GM12878 (cell line): ENCODE results near the gene ADRA2C. TPM values are rescaled to one million over a fixed set of nuclear protein-coding genes. Genes with fewer than 3 reads are reported as not detected.

Experiments
- ATAC-seq: fragments of 200-7000 bp; cut with Tn5 transposase; 3 replicates; pipeline ENCODE4 v1.9.1; 2020; ENCODE audit warnings: mild to moderate bottlenecking, moderate library complexity
- BruUV-seq: library from RNA; stranded (reverse); fragments of 400-500 nt; replicated peaks from 2 replicates; lab custom pipeline; 2021; lab: Mats Ljungman, UMichigan
- CTCF ChIA-PET: fragments of 300-600 bp; sonication (Branson Sonifier 250); formaldehyde crosslinking; extraction: SDS; loops from one replicate; lab custom pipeline; 2021; ENCODE audit warnings: inconsistent platforms; lab: Yijun Ruan, JAX
- POLR2A ChIA-PET: fragments of 350-600 bp; formaldehyde crosslinking; extraction: SDS; loops from one replicate; lab custom pipeline; 2021; ENCODE audit warnings: inconsistent platforms; lab: Charles Lee
- RAD21 ChIA-PET: fragments of 300-600 bp; sonication (Branson Sonifier 250); formaldehyde crosslinking; loops from one replicate; lab custom pipeline; 2023; ENCODE audit warnings: antibody characterized with exemption; ENCODE audit not compliant: unreplicated experiment; lab: Charles Lee
- SMC1A ChIA-PET: fragments of 300-600 bp; sonication (Branson Sonifier 250); formaldehyde crosslinking; loops from one replicate; lab custom pipeline; 2023; ENCODE audit not compliant: unreplicated experiment, uncharacterized antibody; lab: Charles Lee
- DNase-seq: peaks from one replicate; pipeline ENCODE4 v3.0.0-alpha.2; 2011; ENCODE audit warnings: low read depth, low spot score
- FAIRE-seq: peaks from 3 replicates; lab custom pipeline; 2011; peaks lifted over from hg19 to GRCh38; lab: Jason Lieb, UNC
- H2AFZ ChIP-seq: 2 replicates; pipeline ENCODE4 v1.6.0; 2011; ENCODE audit warnings: low read depth, low read length, control low read depth; ENCODE audit not compliant: control insufficient read depth
- H3K27ac ChIP-seq: 2 replicates; pipeline ENCODE4 v1.5.1; 2011; ENCODE audit warnings: control low read depth; ENCODE audit not compliant: control insufficient read depth, insufficient read depth
- H3K27me3 ChIP-seq, 2 experiments: replicated peaks in 1 of 2; 2 replicates each; pipeline versions ENCODE4 v1.6.0 to v1.6.1; 2011; ENCODE audit warnings: low read length in 1 of 2; ENCODE audit not compliant: control insufficient read depth in 2 of 2, insufficient read depth in 2 of 2
- H3K36me3 ChIP-seq, 2 experiments: 2 replicates each; pipeline ENCODE4 v1.5.1; 2011; ENCODE audit warnings: low read length in 1 of 2; ENCODE audit not compliant: control insufficient read depth in 2 of 2, insufficient read depth in 2 of 2
- H3K4me1 ChIP-seq: 2 replicates; pipeline ENCODE4 v1.6.1; 2011; ENCODE audit warnings: mild to moderate bottlenecking, low read length, moderate library complexity, mixed read lengths; ENCODE audit not compliant: control insufficient read depth, insufficient read depth
- H3K4me2 ChIP-seq: 2 replicates; pipeline ENCODE4 v1.6.0; 2011; ENCODE audit warnings: control low read depth; ENCODE audit not compliant: control insufficient read depth, insufficient read depth
- H3K4me3 ChIP-seq: fragments of 200-600 bp; sonication (generic); 2 replicates; pipeline ENCODE4 v1.5.1; 2016
- H3K79me2 ChIP-seq: 2 replicates; pipeline ENCODE4 v1.6.0; 2011; ENCODE audit warnings: low read length; ENCODE audit not compliant: control insufficient read depth, insufficient read depth
- H3K9ac ChIP-seq: 2 replicates; pipeline ENCODE4 v1.8.0; 2011; ENCODE audit warnings: low read length, control low read depth, mixed read lengths; ENCODE audit not compliant: control insufficient read depth, insufficient read depth
- H3K9me3 ChIP-seq: replicated peaks from 3 replicates; pipeline ENCODE4 v1.5.1; 2011; ENCODE audit warnings: mild to moderate bottlenecking, low read length; ENCODE audit not compliant: control insufficient read depth, insufficient read depth
- H4K20me1 ChIP-seq: 2 replicates; pipeline ENCODE4 v1.6.0; 2011; ENCODE audit not compliant: control insufficient read depth, insufficient read depth
- CEBPB ChIP-seq, 2 experiments: fragments of 150-350 bp in 1 of 2; IDR thresholded peaks; 2 replicates each; pipeline ENCODE4 v1.6.1; 2012 to 2014; ENCODE audit warnings: low read depth in 2 of 2, low read length in 2 of 2, borderline replicate concordance in 1 of 2, inconsistent platforms in 1 of 2
- EGR1 ChIP-seq, 2 experiments: IDR thresholded peaks; 1 replicate in 1 of 2; 2 replicates in 1 of 2; pipeline ENCODE4 v1.6.1; 2011 to 2012; ENCODE audit warnings: low read depth in 2 of 2, low read length in 2 of 2, borderline replicate concordance in 1 of 2, mild to moderate bottlenecking in 1 of 2, moderate library complexity in 1 of 2
- ESRRA ChIP-seq: IDR thresholded peaks from 2 replicates; pipeline ENCODE4 v1.6.1; 2012; ENCODE audit warnings: mild to moderate bottlenecking, low read length, improper control_type of control experiment
- IRF4 ChIP-seq: IDR thresholded peaks from 2 replicates; pipeline ENCODE4 v1.6.1; 2011; ENCODE audit warnings: low read depth, low read length
- LARP7 ChIP-seq: fragments of 450-650 bp; IDR thresholded peaks from 2 replicates; pipeline ENCODE4 v1.6.1; 2017; ENCODE audit warnings: mild to moderate bottlenecking
- POLR2AphosphoS2 ChIP-seq: IDR thresholded peaks from 2 replicates; pipeline ENCODE4 v1.6.1; 2011; ENCODE audit warnings: low read depth, mild to moderate bottlenecking, low read length, improper control_type of control experiment, moderate library complexity
- ZNF274 ChIP-seq: IDR thresholded peaks from one replicate; pipeline ENCODE4 v1.8.0; 2011; ENCODE audit not compliant: insufficient read length, insufficient read depth
- WGBS: methylation state at CpG from one replicate; pipeline ENCODE4 v1.1.6; 2016; ENCODE audit warnings: low lambda C conversion rate; ENCODE audit not compliant: insufficient replicate concordance, insufficient coverage; ENCODE audit errors: missing lambda C conversion rate; 5-methylcytosine and 5-hydroxymethylcytosine counted together
- in situ Hi-C: fragments of 300-500 bp; cut with MboI; formaldehyde crosslinking; loops from 9 replicates; pipeline ENCODE4 v1.14.3; 2018; ENCODE audit warnings: mixed read lengths
- intact Hi-C: fragments of 100-400 bp; cut with micrococcal nuclease; formaldehyde crosslinking; loops from one replicate; pipeline ENCODE4 v1.14.2; 2022; ENCODE audit not compliant: unreplicated experiment
- polyA plus RNA-seq, 11 experiments: library from polyadenylated mRNA; depleted of rRNA in 4 of 11; unstranded in 6 of 11; stranded (reverse) in 5 of 11; fragments of >200 nt; fragmentation: Nextera tagmentation in 4 of 11; fragmentation: Illumina TruSeq in 1 of 11; extraction: Ambion mirVana in 4 of 11; extraction: Trizol in 1 of 11; gene quantifications; 1 replicate in 1 of 11; 2 replicates in 10 of 11; pipeline versions ENCODE4 v1.2.1 to v1.2.3, GENCODE V29; 2011 to 2016; ENCODE audit warnings: inconsistent platforms in 2 of 11, missing spikeins in 2 of 11, low read depth in 1 of 11
- total RNA-seq, 4 experiments: library from RNA; depleted of rRNA in 3 of 4; stranded (reverse); fragments of >200 nt in 3 of 4; fragmentation: Illumina TruSeq in 1 of 4; extraction: Trizol in 1 of 4; gene quantifications; 2 replicates each; pipeline versions ENCODE4 v1.2.1 to v1.2.3, GENCODE V29; 2013 to 2021
- TF ChIP-seq, protein P1 (sequence below): fragments of 450-650 bp; IDR thresholded peaks from 2 replicates; pipeline ENCODE4 v1.6.1; 2017; ENCODE audit warnings: antibody characterized with exemption, mild to moderate bottlenecking, moderate library complexity
- TF ChIP-seq, protein P2 (sequence below), 3 experiments: IDR thresholded peaks in 2 of 3; conservative IDR thresholded peaks in 1 of 3; 2 replicates each; pipeline ENCODE4 v1.5.1; 2011; ENCODE audit warnings: low read depth in 3 of 3, low read length in 3 of 3, mild to moderate bottlenecking in 3 of 3, control low read depth in 2 of 3, moderate library complexity in 2 of 3, inconsistent platforms in 1 of 3, mixed read lengths in 1 of 3; ENCODE audit not compliant: control insufficient read depth in 2 of 3, insufficient read depth in 1 of 3; ENCODE audit errors: extremely low read depth in 1 of 3
- TF ChIP-seq, protein P3 (sequence below): fragments of 150-350 bp; IDR thresholded peaks from 2 replicates; pipeline ENCODE4 v1.6.1; 2014; ENCODE audit warnings: mild to moderate bottlenecking, low read depth, low read length

ADRA2C gene
- total and polyA plus RNA-seq, 10 of the 15 experiments (the other 5 are each of a cell fraction or from before 2014, with no cell fraction given) = 0.15 TPM; not detected in 9

DNA sequence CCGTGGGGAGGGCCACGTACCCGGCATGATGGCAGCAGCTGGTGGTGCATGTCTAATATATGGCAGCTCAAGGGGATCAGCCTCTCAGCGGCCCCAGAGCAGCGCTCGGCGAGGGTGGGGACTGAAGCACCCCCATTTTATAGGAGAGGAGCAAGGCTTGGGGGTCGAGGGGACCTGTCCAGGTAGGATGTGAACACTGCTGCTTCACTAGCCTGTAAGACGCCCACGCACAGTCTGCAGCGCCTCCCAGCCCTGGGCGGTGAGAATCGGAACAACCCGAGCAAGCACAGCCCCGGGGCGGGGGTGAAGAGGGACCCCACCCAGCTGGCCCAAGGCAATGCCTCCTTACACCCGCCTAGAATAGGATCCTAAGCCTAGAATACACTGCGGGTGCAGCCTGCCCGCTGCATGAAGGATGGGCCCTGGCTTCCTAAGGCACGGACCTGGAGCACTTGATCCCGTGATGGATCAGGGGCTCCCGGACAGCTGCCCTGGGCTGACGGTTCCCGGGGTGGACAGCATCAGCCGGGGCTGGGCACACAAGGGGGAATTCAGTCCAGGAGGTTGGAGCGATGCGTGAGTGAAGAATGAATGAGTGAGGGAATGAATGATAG lies 17.6 kb downstream of the ADRA2C start:
- intact Hi-C loops = no loop called here
- H3K4me1 ChIP-seq = no peaks in the 10 kb centered on the region
- ChIA-PET POLR2A (no interaction called here), SMC1A (no interaction called here), RAD21 (no interaction called here)
- BruUV-seq = no TSS peak
- no peaks in the 10 kb centered on the region for H3K36me3 ChIP-seq
- no peaks in the 10 kb centered on the region for H3K9me3 ChIP-seq
- H3K4me2 ChIP-seq = no peak overlapping the region
- TF ChIP-seq ZNF274 (no peak), EGR1 (IDR thresholded peaks at IDR 0.05; ENCODE audit: borderline replicate concordance in 1 of 2, low read depth in 2 of 2, low read length in 2 of 2) (peak; percentile 17 to 84), LARP7 (no peak), ESRRA (no peak), IRF4 (no peak), POLR2AphosphoS2 (no peak), CEBPB (IDR thresholded peaks at IDR 0.05; ENCODE audit: borderline replicate concordance in 1 of 2, low read depth in 2 of 2, low read length in 2 of 2) (no peak)
- TF ChIP-seq, protein P1, sequence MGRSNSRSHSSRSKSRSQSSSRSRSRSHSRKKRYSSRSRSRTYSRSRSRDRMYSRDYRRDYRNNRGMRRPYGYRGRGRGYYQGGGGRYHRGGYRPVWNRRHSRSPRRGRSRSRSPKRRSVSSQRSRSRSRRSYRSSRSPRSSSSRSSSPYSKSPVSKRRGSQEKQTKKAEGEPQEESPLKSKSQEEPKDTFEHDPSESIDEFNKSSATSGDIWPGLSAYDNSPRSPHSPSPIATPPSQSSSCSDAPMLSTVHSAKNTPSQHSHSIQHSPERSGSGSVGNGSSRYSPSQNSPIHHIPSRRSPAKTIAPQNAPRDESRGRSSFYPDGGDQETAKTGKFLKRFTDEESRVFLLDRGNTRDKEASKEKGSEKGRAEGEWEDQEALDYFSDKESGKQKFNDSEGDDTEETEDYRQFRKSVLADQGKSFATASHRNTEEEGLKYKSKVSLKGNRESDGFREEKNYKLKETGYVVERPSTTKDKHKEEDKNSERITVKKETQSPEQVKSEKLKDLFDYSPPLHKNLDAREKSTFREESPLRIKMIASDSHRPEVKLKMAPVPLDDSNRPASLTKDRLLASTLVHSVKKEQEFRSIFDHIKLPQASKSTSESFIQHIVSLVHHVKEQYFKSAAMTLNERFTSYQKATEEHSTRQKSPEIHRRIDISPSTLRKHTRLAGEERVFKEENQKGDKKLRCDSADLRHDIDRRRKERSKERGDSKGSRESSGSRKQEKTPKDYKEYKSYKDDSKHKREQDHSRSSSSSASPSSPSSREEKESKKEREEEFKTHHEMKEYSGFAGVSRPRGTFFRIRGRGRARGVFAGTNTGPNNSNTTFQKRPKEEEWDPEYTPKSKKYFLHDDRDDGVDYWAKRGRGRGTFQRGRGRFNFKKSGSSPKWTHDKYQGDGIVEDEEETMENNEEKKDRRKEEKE = no peak
- TF ChIP-seq, protein P2, sequence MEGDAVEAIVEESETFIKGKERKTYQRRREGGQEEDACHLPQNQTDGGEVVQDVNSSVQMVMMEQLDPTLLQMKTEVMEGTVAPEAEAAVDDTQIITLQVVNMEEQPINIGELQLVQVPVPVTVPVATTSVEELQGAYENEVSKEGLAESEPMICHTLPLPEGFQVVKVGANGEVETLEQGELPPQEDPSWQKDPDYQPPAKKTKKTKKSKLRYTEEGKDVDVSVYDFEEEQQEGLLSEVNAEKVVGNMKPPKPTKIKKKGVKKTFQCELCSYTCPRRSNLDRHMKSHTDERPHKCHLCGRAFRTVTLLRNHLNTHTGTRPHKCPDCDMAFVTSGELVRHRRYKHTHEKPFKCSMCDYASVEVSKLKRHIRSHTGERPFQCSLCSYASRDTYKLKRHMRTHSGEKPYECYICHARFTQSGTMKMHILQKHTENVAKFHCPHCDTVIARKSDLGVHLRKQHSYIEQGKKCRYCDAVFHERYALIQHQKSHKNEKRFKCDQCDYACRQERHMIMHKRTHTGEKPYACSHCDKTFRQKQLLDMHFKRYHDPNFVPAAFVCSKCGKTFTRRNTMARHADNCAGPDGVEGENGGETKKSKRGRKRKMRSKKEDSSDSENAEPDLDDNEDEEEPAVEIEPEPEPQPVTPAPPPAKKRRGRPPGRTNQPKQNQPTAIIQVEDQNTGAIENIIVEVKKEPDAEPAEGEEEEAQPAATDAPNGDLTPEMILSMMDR (IDR thresholded peaks at IDR 0.05 in 2 of 3, conservative IDR thresholded peaks at IDR 0.05 in 1 of 3; ENCODE audit: control insufficient read depth in 2 of 3, extremely low read depth in 1 of 3, insufficient read depth in 1 of 3, low read depth in 3 of 3, low read length in 3 of 3) = peak; percentile 15 to 29 (median 18); a peak in 3 of 6 replicates
- TF ChIP-seq, protein P3, sequence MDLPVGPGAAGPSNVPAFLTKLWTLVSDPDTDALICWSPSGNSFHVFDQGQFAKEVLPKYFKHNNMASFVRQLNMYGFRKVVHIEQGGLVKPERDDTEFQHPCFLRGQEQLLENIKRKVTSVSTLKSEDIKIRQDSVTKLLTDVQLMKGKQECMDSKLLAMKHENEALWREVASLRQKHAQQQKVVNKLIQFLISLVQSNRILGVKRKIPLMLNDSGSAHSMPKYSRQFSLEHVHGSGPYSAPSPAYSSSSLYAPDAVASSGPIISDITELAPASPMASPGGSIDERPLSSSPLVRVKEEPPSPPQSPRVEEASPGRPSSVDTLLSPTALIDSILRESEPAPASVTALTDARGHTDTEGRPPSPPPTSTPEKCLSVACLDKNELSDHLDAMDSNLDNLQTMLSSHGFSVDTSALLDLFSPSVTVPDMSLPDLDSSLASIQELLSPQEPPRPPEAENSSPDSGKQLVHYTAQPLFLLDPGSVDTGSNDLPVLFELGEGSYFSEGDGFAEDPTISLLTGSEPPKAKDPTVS = no peak
- TF ChIP-seq, all 136 proteins: peak for 2
- DNase-seq (no peak), ATAC-seq (peak; percentile 58; the same call in 2 of the 3 replicates), FAIRE-seq (no peak)
- WGBS = 30% methylated on average over 26 of the region's 27 CpGs
- CTCF ChIA-PET = no interaction called here
- Histone ChIP-seq H3K27me3 (no peaks in the 10 kb centered on the region), H2AFZ (no peak overlapping the region), H3K79me2 (no peaks in the 10 kb centered on the region), H3K4me3 (no peak overlapping the region), H3K27ac (no peak overlapping the region), H4K20me1 (no peaks in the 10 kb centered on the region), H3K9ac (no peak overlapping the region)
- in situ Hi-C loops = no loop called here
